Measurements from ENCODE around the gene C19orf85. TPM values are rescaled to one million over a fixed set of nuclear protein-coding genes. Genes with fewer than 3 reads are reported as not detected.

The C19orf85 gene
- total RNA-seq, 6 experiments from 2014 or later, result not detected

DNA sequence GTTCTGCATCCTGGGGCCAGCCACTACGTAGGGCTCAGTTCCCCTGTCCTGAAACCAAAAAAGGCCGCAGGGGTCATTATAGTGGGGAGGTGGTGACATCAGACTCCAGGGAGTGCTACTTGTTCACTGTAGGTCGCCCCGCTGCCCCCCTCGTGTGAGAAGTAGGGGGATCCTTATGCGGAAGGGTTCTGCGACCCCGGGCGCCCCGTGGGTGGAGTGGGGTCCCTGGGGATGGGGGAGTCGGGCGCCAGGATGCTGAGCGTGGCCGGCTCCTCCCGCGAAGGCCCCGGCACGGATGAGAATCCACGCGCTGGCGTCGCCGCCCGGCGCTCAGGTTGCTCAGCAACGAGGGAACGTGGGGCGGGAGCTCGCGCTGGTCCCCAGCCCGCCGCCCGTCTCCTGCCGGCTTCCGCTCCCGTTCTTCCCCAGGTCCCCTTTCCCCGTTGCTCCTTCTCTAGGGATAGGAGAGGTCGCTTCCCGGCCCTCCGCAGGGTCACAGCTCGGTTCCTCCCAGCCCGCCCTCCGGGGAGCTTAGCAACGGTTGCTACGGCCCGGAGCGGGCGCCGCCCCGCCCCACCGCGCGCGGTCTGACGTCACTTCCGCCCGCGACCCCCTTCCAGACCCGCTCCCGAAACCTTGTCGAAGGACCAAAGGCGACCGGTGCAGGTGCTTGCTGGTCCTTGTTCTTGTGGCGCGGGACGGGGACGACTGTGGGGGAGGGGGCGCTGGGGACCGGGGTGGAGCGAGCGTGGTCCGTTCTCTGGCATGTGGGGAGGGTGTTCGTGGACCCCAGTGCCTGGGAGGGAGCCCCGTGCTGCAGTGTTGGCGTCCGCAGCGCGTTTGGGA lies 20.3 kb upstream of the C19orf85 start, which contains the start of gene NAT14:
Gene NAT14, plus strand, starts transcription at position 596 of the 846 bp plus-strand sequence. CDS start 521 bp downstream, outside the sequence.
- peak within 1 kb of the TSS; percentile 97 for H3K27ac Mint-ChIP-seq
- DNase-seq, result peak; percentile 36
- no peaks in the 10 kb centered on the region for H3K36me3 Mint-ChIP-seq (ENCODE audit: low read depth)
- H3K27me3 Mint-ChIP-seq (ENCODE audit: insufficient read depth), result peaks cover 4% of the 10 kb centered on the region
- TF ChIP-seq, protein P1, sequence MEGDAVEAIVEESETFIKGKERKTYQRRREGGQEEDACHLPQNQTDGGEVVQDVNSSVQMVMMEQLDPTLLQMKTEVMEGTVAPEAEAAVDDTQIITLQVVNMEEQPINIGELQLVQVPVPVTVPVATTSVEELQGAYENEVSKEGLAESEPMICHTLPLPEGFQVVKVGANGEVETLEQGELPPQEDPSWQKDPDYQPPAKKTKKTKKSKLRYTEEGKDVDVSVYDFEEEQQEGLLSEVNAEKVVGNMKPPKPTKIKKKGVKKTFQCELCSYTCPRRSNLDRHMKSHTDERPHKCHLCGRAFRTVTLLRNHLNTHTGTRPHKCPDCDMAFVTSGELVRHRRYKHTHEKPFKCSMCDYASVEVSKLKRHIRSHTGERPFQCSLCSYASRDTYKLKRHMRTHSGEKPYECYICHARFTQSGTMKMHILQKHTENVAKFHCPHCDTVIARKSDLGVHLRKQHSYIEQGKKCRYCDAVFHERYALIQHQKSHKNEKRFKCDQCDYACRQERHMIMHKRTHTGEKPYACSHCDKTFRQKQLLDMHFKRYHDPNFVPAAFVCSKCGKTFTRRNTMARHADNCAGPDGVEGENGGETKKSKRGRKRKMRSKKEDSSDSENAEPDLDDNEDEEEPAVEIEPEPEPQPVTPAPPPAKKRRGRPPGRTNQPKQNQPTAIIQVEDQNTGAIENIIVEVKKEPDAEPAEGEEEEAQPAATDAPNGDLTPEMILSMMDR (IDR thresholded peaks at IDR 0.05), result no peak
- H3K4me1 Mint-ChIP-seq (ENCODE audit: low read depth), result peaks cover 30% of the 10 kb centered on the region
- no peaks in the 10 kb centered on the region for H3K9me3 Mint-ChIP-seq
- H3K4me3 Mint-ChIP-seq, result peak within 1 kb of the TSS; percentile 87

- Mint-ChIP-seq H3K4me3 (peak overlapping the region; percentile 87), H3K9me3 (no peaks in the 10 kb centered on the region), H3K27me3 (ENCODE audit: insufficient read depth) (peaks cover 4% of the 10 kb centered on the region), H3K36me3 (ENCODE audit: low read depth) (no peaks in the 10 kb centered on the region), H3K4me1 (ENCODE audit: low read depth) (peaks cover 38% of the 10 kb centered on the region), H3K27ac (peak overlapping the region; percentile 97)
- TF ChIP-seq, protein P1 (IDR thresholded peaks at IDR 0.05), result no peak
- no peak for DNase-seq
Observed at GRCh38 chr19:55483706-55484592, 19.4 kb upstream of the C19orf85 start.

- Mint-ChIP-seq H3K4me3 (no peak overlapping the region), H3K27me3 (ENCODE audit: insufficient read depth) (peaks cover 2% of the 10 kb centered on the region), H3K27ac (no peak overlapping the region), H3K4me1 (ENCODE audit: low read depth) (peaks cover 41% of the 10 kb centered on the region), H3K36me3 (ENCODE audit: low read depth) (no peaks in the 10 kb centered on the region; the same call in 1 of the 2 replicates), H3K9me3 (no peaks in the 10 kb centered on the region)
- TF ChIP-seq, protein P1 (IDR thresholded peaks at IDR 0.05), result no peak
- DNase-seq, result no peak
Observed at GRCh38 chr19:55482967-55483705, 18.6 kb upstream of the C19orf85 start.

- no peak for DNase-seq
- no peaks in the 10 kb centered on the region; the same call in 1 of the 2 replicates for H3K36me3 Mint-ChIP-seq (ENCODE audit: low read depth)
- H3K4me1 Mint-ChIP-seq (ENCODE audit: low read depth), result peaks cover 44% of the 10 kb centered on the region
- peaks cover 2% of the 10 kb centered on the region for H3K27me3 Mint-ChIP-seq (ENCODE audit: insufficient read depth)
- no peaks in the 10 kb centered on the region for H3K9me3 Mint-ChIP-seq
- H3K27ac Mint-ChIP-seq, result no peak overlapping the region
- no peak overlapping the region for H3K4me3 Mint-ChIP-seq
- TF ChIP-seq, protein P1 (IDR thresholded peaks at IDR 0.05), result no peak
Observed at GRCh38 chr19:55482156-55482961, 17.8 kb upstream of the C19orf85 start.
